Cardiac fibroblast (primary cell): ENCODE data around the gene SMC6.

Source experiments
- DNase-seq, 2 donors: peaks; one replicate each; pipeline versions ENCODE4 v3.0.0 to v3.0.0-alpha.2; 2010; ENCODE audit warnings: low read depth in 2 of 2
- H3K4me3 ChIP-seq, 2 donors: replicated peaks in 1 of 2; 1 replicate in 1 of 2; 2 replicates in 1 of 2; pipeline ENCODE4 v1.5.1; 2011; ENCODE audit warnings: low read depth in 2 of 2, low read length in 2 of 2, mild to moderate bottlenecking in 2 of 2, moderate library complexity in 1 of 2
- CTCF ChIP-seq: IDR thresholded peaks from one replicate; pipeline ENCODE4 v1.5.1; 2011; ENCODE audit warnings: low read depth, mild to moderate bottlenecking, low read length, inconsistent platforms

The SMC6 gene

GRCh38 chr2:17718689-17719088, 34.9 kb downstream of the SMC6 start:
- H3K4me3 ChIP-seq = no peak overlapping the region
- no peak for DNase-seq
- TF ChIP-seq CTCF = no peak

- no peak for DNase-seq
- H3K4me3 ChIP-seq = no peak overlapping the region
- TF ChIP-seq CTCF = no peak
These were observed 35.9 kb downstream of the SMC6 start for GRCh38 chr2:17717666-17718065.

GRCh38 chr2:17713291-17713690, 40.3 kb downstream of the SMC6 start:
- H3K4me3 ChIP-seq = no peak overlapping the region
- DNase-seq = no peak
- no peak for TF ChIP-seq CTCF

GRCh38 chr2:17710547-17711248, 42.9 kb downstream of the SMC6 start:
- DNase-seq = no peak
- no peak for TF ChIP-seq CTCF

GRCh38 chr2:17709897-17710296, 43.7 kb downstream of the SMC6 start:
- no peak overlapping the region for H3K4me3 ChIP-seq
- peak in 1 of 2 donors; percentile 57 for DNase-seq
- no peak for TF ChIP-seq CTCF

More at GRCh38 chr2:17710547-17711248, 42.9 kb downstream of the SMC6 start:
- H3K4me3 ChIP-seq = no peak overlapping the region

GRCh38 chr2:17708501-17708900, 45.1 kb downstream of the SMC6 start:
- no peak for TF ChIP-seq CTCF
- DNase-seq = no peak
- H3K4me3 ChIP-seq = no peak overlapping the region

- H3K4me3 ChIP-seq = no peak overlapping the region
- TF ChIP-seq CTCF = no peak
- DNase-seq = peak; percentile 1 to 12
These were observed 46.8 kb downstream of the SMC6 start for GRCh38 chr2:17706845-17707244.
